HG03457 (cell line): ENCODE results near the gene SCIMP.
"Not testable (repeated sequence)": the region's sequence is repeated elsewhere in the genome, so short reads cannot be mapped to it uniquely, and the experiment has no call there.

Experiments used
- ATAC-seq: cut with Tn5 transposase; IDR thresholded peaks from one replicate; pipeline ENCODE4 v1.9.1; 2021; ENCODE audit warnings: moderate number of reproducible peaks; ENCODE audit not compliant: unreplicated experiment

SCIMP gene

GRCh38 chr17:5191541-5192417, 42.9 kb downstream of the SCIMP start, which contains the start of gene ZNF594:
Gene ZNF594 (minus strand): TSS chr17:5191868. CDS start chr17:5184256, 7,612 bp downstream.
- ATAC-seq: peak; percentile 90

GRCh38 chr17:5184288-5184687, 50.4 kb downstream of the SCIMP start:
- ATAC-seq: no peak

DNA sequence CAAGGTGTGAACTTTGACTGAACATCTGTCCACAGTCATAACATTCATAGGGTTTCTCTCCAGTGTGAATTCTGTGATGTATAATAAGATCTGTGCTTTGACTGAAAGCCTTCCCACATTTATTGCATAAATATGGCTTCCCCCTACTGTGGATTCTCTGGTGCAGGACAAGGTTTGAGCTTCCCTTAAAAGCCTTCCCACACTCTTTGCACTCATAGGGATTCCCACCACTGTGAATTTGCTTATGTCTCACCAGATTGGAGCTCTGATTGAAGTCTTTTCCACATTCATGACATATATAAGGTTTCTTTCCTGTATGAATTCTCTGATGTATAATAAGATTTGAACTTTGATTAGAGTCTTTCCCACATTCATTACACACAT, 51.3 kb downstream of the SCIMP start:
- ATAC-seq: no peak

- no peak for ATAC-seq
These were observed 51.9 kb downstream of the SCIMP start for GRCh38 chr17:5182597-5183409.

GRCh38 chr17:5181509-5182305, 53.0 kb downstream of the SCIMP start:
- ATAC-seq: no peak

GRCh38 chr17:5179003-5179402, 55.7 kb downstream of the SCIMP start:
- ATAC-seq: no peak

- not testable (repeated sequence) for ATAC-seq
These were observed 59.6 kb downstream of the SCIMP start for GRCh38 chr17:5175027-5175426.

- ATAC-seq: not testable (repeated sequence)
These were observed 68.7 kb downstream of the SCIMP start for GRCh38 chr17:5165791-5166564.

GRCh38 chr17:5164436-5164835, 70.2 kb downstream of the SCIMP start:
- no peak for ATAC-seq

GRCh38 chr17:5161793-5162192, 72.9 kb downstream of the SCIMP start:
- not testable (repeated sequence) for ATAC-seq

- not testable (repeated sequence) for ATAC-seq
These were observed 74.0 kb downstream of the SCIMP start for GRCh38 chr17:5160702-5161101.
